K562 (cell line): ENCODE data around the gene HNRNPLL. TPM values are rescaled to one million over a fixed set of nuclear protein-coding genes. Genes with fewer than 3 reads are reported as not detected.

Experiments used
- ATAC-seq: fragments of 200-7000 bp; cut with Tn5 transposase; 3 replicates; pipeline ENCODE4 v1.9.1; 2020; ENCODE audit warnings: moderate library complexity
- BruUV-seq: library from RNA; stranded (reverse); fragments of 400-500 nt; replicated peaks from 2 replicates; lab custom pipeline; 2021; lab: Mats Ljungman, UMichigan
- CTCF ChIA-PET: fragments of 300-600 bp; formaldehyde crosslinking; extraction: SDS; loops from one replicate; lab custom pipeline; 2021; ENCODE audit warnings: low intra/inter-chr PET ratio; lab: Yijun Ruan, JAX
- POLR2A ChIA-PET: fragments of 300-600, 350-650 bp; sonication (Branson Sonifier 250); formaldehyde crosslinking; extraction: SDS; loops from one replicate; lab custom pipeline; 2021; ENCODE audit warnings: antibody characterized with exemption, inconsistent platforms; lab: Yijun Ruan, JAX
- DNase-seq, 4 experiments: peaks; one replicate each; pipeline versions ENCODE4 v3.0.0 to v3.0.0-alpha.2; 2011 to 2018; ENCODE audit warnings: low spot score in 3 of 4, mixed read lengths in 3 of 4; ENCODE audit errors: extremely low read depth in 1 of 4
- FAIRE-seq: peaks from 2 replicates; lab custom pipeline; 2011; peaks lifted over from hg19 to GRCh38; lab: Jason Lieb, UNC
- H2AFZ ChIP-seq: 2 replicates; pipeline ENCODE4 v1.6.0; 2011; ENCODE audit warnings: low read depth, low read length, control low read depth, inconsistent platforms
- H3K27ac ChIP-seq: fragments of 200-600 bp; 3 replicates; pipeline ENCODE4 v1.8.0; 2011; ENCODE audit warnings: low read depth, mild to moderate bottlenecking, control low read depth, inconsistent platforms, low read length, moderate library complexity, mixed read lengths; ENCODE audit errors: extremely low read depth
- H3K27me3 ChIP-seq, 2 experiments: fragments of 300-600 bp in 1 of 2; 2 replicates in 1 of 2; 3 replicates in 1 of 2; pipeline versions ENCODE4 v1.6.0 to v1.8.0; 2011; ENCODE audit warnings: inconsistent platforms in 2 of 2, low read length in 2 of 2, mild to moderate bottlenecking in 1 of 2, mixed read lengths in 1 of 2, moderate library complexity in 1 of 2; ENCODE audit not compliant: control insufficient read depth in 2 of 2, insufficient read depth in 2 of 2
- H3K36me3 ChIP-seq: fragments of 300-600 bp; 3 replicates; pipeline ENCODE4 v1.8.0; 2011; ENCODE audit warnings: mild to moderate bottlenecking, low read length, inconsistent platforms; ENCODE audit not compliant: control insufficient read depth, insufficient read depth
- H3K4me1 ChIP-seq, 2 experiments: fragments of 200-600 bp in 1 of 2; replicated peaks in 1 of 2; 2 replicates in 1 of 2; 3 replicates in 1 of 2; pipeline versions ENCODE4 v1.5.1 to v1.8.0; 2011; ENCODE audit warnings: inconsistent platforms in 2 of 2, low read length in 2 of 2, mild to moderate bottlenecking in 1 of 2, mixed read lengths in 1 of 2, moderate library complexity in 1 of 2; ENCODE audit not compliant: control insufficient read depth in 2 of 2, insufficient read depth in 2 of 2
- H3K4me2 ChIP-seq: 2 replicates; pipeline ENCODE4 v1.6.1; 2011; ENCODE audit warnings: low read length, control low read depth, inconsistent platforms, mixed read lengths; ENCODE audit not compliant: insufficient read depth
- H3K4me3 ChIP-seq: fragments of 200-600 bp; sonication (generic), shearing (Covaris generic); 2 replicates; pipeline ENCODE4 v1.5.1; 2016; ENCODE audit warnings: control low read depth, inconsistent platforms
- H3K79me2 ChIP-seq: fragments of 200-600 bp; 3 replicates; pipeline ENCODE4 v1.8.0; 2011; ENCODE audit warnings: low read length, inconsistent platforms; ENCODE audit not compliant: control insufficient read depth, insufficient read depth
- H3K9ac ChIP-seq, 2 experiments: 2 replicates each; pipeline versions ENCODE4 v1.6.0 to v1.6.1; 2011; ENCODE audit warnings: low read depth in 2 of 2, low read length in 2 of 2, control low read depth in 1 of 2, inconsistent platforms in 1 of 2, mild to moderate bottlenecking in 1 of 2, mixed read lengths in 1 of 2; ENCODE audit not compliant: insufficient read depth in 1 of 2
- H3K9me1 ChIP-seq: one replicate; pipeline ENCODE4 v1.6.0; 2011; ENCODE audit warnings: inconsistent platforms, mild to moderate bottlenecking, low read length, moderate library complexity; ENCODE audit not compliant: control insufficient read depth, insufficient read depth
- H3K9me3 ChIP-seq: replicated peaks from 2 replicates; pipeline ENCODE4 v1.5.1; 2011; ENCODE audit warnings: low read depth, low read length, inconsistent platforms; ENCODE audit not compliant: control insufficient read depth, insufficient read depth
- H4K20me1 ChIP-seq: replicated peaks from 2 replicates; pipeline ENCODE4 v1.6.1; 2011; ENCODE audit warnings: low read length, inconsistent platforms, mixed read lengths; ENCODE audit not compliant: control insufficient read depth, insufficient read depth
- CEBPZ ChIP-seq: fragments of 150-350 bp; IDR thresholded peaks from 2 replicates; pipeline ENCODE4 v1.6.1; 2014; ENCODE audit warnings: low read depth, mild to moderate bottlenecking, low read length, borderline replicate concordance
- FIP1L1 ChIP-seq: fragments of 200-400 bp; formaldehyde crosslinking; IDR thresholded peaks from 2 replicates; pipeline ENCODE4 v1.6.1; 2018; ENCODE audit warnings: mild to moderate bottlenecking, low read depth, low read length; ENCODE audit not compliant: poor library complexity, severe bottlenecking
- HNRNPL ChIP-seq: fragments of 200-400 bp; formaldehyde crosslinking; IDR thresholded peaks from 2 replicates; pipeline ENCODE4 v1.6.1; 2017; ENCODE audit warnings: low read depth, mild to moderate bottlenecking, low read length
- KAT2B ChIP-seq: IDR thresholded peaks from one replicate; pipeline ENCODE4 v1.6.1; 2012; ENCODE audit warnings: low read depth, mild to moderate bottlenecking, control low read depth, inconsistent platforms, low read length, moderate library complexity
- PPARD ChIP-seq: fragments of 250-450 bp; sonication (Bioruptor Pico); IDR thresholded peaks from 2 replicates; pipeline ENCODE4 v1.8.0; 2022; ENCODE audit warnings: inconsistent platforms, mild to moderate bottlenecking, moderate library complexity
- PTRF ChIP-seq: fragments of 450-650 bp; IDR thresholded peaks from 2 replicates; pipeline ENCODE4 v1.6.1; 2016; ENCODE audit warnings: mild to moderate bottlenecking, missing genetic modification characterization, missing compliant biosample characterization
- SUPT5H ChIP-seq: fragments of 450-650 bp; IDR thresholded peaks from 2 replicates; pipeline ENCODE4 v1.6.1; 2016
- TCF7 ChIP-seq: sonication (generic); IDR thresholded peaks from 2 replicates; pipeline ENCODE4 v1.6.1; 2016; ENCODE audit warnings: antibody characterized with exemption, borderline replicate concordance
- TRIM24 ChIP-seq, 2 experiments: fragments of 450-650 bp; IDR thresholded peaks; 2 replicates each; pipeline ENCODE4 v1.6.1; 2016
- ZNF407 ChIP-seq: fragments of 450-650 bp; IDR thresholded peaks from 2 replicates; pipeline ENCODE4 v1.6.1; 2016; ENCODE audit warnings: low read depth
- WGBS: fragments of 100-300 bp; shearing (Covaris generic); methylation state at CpG from one replicate; pipeline ENCODE4 v1.1.6; 2016; ENCODE audit warnings: low coverage, mixed read lengths; ENCODE audit not compliant: insufficient coverage; ENCODE audit errors: missing lambda C conversion rate; 5-methylcytosine and 5-hydroxymethylcytosine counted together
- in situ Hi-C: fragments of 300-500 bp; cut with MboI; formaldehyde crosslinking; loops from 4 replicates; pipeline ENCODE4 v1.15.0; 2018; ENCODE audit warnings: inconsistent platforms, mixed read lengths
- intact Hi-C: fragments of 100-400 bp; cut with micrococcal nuclease; formaldehyde crosslinking; loops from 2 replicates; pipeline ENCODE4 v1.14.2; 2022
- polyA plus RNA-seq, 8 experiments: library from polyadenylated mRNA; depleted of rRNA in 4 of 8; stranded (reverse) in 5 of 8; unstranded in 3 of 8; fragments of >200 nt; fragmentation: Nextera tagmentation in 2 of 8; fragmentation: Illumina TruSeq in 1 of 8; extraction: Ambion mirVana in 2 of 8; extraction: Trizol in 1 of 8; gene quantifications; 2 replicates each; pipeline versions ENCODE4 v1.2.1 to v1.2.3, GENCODE V29; 2011 to 2014; ENCODE audit warnings: inconsistent platforms in 1 of 8, missing spikeins in 1 of 8
- total RNA-seq, 7 experiments: library from RNA; depleted of rRNA in 6 of 7; stranded (reverse); fragments of >200 nt in 6 of 7; fragmentation: Illumina TruSeq in 2 of 7; extraction: Trizol in 2 of 7; gene quantifications; 2 replicates each; pipeline versions ENCODE4 v1.2.1 to v1.2.3, GENCODE V29; 2011 to 2021; ENCODE audit warnings: low replicate concordance in 1 of 7

HNRNPLL gene
- total and polyA plus RNA-seq, 9 of the 15 experiments (the other 6 are each of a cell fraction or from before 2014, with no cell fraction given) = 19.8 to 135 (median 57.8) TPM

- H3K9me1 ChIP-seq = no peaks in the 10 kb centered on the region
- H3K9ac ChIP-seq = peak overlapping the region; percentile 88 to 96
- H3K4me1 ChIP-seq = peaks cover 6 to 33% of the 10 kb centered on the region in 2 experiments
- H3K79me2 ChIP-seq = peaks cover 55% of the 10 kb centered on the region
- intact Hi-C loops (loop anchor here (1.0 to 2.0 kb wide), 2 partner anchors 43 to 119 kb away; no protein-coding TSS in a partner anchor), in situ Hi-C loops (loop anchor here (5.0 kb wide), 1 partner anchor 70 kb away; no protein-coding TSS in a partner anchor)
- FAIRE-seq (no peak), DNase-seq (no peak), ATAC-seq (peak; percentile 8)
- POLR2A ChIA-PET = interaction anchor here (0.7 to 3.1 kb wide), 14 partner anchors 11 to 1116 kb away, joined by 3 to 24 read pairs (median 4); partner anchors contain the start of genes GALM and SRSF7
- peak overlapping the region; percentile 37; the same call in 1 of the 2 replicates for H2AFZ ChIP-seq
- no TSS peak for BruUV-seq
- H3K27me3 ChIP-seq = no peaks in the 10 kb centered on the region
- H4K20me1 ChIP-seq = peaks cover 11% of the 10 kb centered on the region
- H3K27ac ChIP-seq = peak overlapping the region; percentile 92
- no peaks in the 10 kb centered on the region for H3K9me3 ChIP-seq
- CTCF ChIA-PET = interaction anchor here (1.8 kb wide), 1 partner anchor 124 kb away, joined by 6 read pairs; no protein-coding TSS in a partner anchor
- peaks cover 5% of the 10 kb centered on the region; the same call in 1 of the 3 replicates for H3K36me3 ChIP-seq
- peak overlapping the region; percentile 82; the same call in 1 of the 2 replicates for H3K4me2 ChIP-seq
- H3K4me3 ChIP-seq = peak overlapping the region; percentile 92
- WGBS = under 1% methylated on average over 49 of the region's 74 CpGs
- TF ChIP-seq HNRNPL = 0 out of 2 replicates have a peak, but pooled peaks have one; percentile 15
- TF ChIP-seq FIP1L1 = no peak
- TF ChIP-seq TRIM24 (IDR thresholded peaks at IDR 0.05) = no peak
- no peak for TF ChIP-seq ZNF407
- TF ChIP-seq SUPT5H = no peak
- no peak for TF ChIP-seq PTRF (tag)
- no peak for TF ChIP-seq TCF7
- TF ChIP-seq KAT2B = no peak
- no peak for TF ChIP-seq CEBPZ
- no peak for TF ChIP-seq PPARD (CRISPR knock-in tag)
These were observed 494 bp downstream of the HNRNPLL start for GRCh38 chr2:38602136-38602731.
